HepG2 (cell line): ENCODE measurements around the gene CHST6. TPM values are rescaled to one million over a fixed set of nuclear protein-coding genes. Genes with fewer than 3 reads are reported as not detected.

ENCODE experiments used
- GLI4 ChIP-seq: sonication (generic); formaldehyde crosslinking; IDR thresholded peaks from 2 replicates; pipeline ENCODE4 v1.5.1; 2020; ENCODE audit warnings: missing genetic modification reagents, mild to moderate bottlenecking, moderate library complexity, borderline replicate concordance
- TP53 ChIP-seq: sonication (generic); formaldehyde crosslinking; conservative IDR thresholded peaks from 2 replicates; pipeline ENCODE4 v1.4.0; 2020; ENCODE audit warnings: missing genetic modification reagents
- ZKSCAN8 ChIP-seq: IDR thresholded peaks from 2 replicates; pipeline ENCODE4 v1.6.1; 2016; ENCODE audit warnings: borderline replicate concordance, missing genetic modification reagents, missing compliant biosample characterization
- polyA plus RNA-seq, 8 experiments: library from polyadenylated mRNA; depleted of rRNA in 3 of 8; stranded (reverse) in 7 of 8; unstranded in 1 of 8; fragments of >200 nt; fragmentation: Illumina TruSeq in 4 of 8; extraction: Trizol in 4 of 8; gene quantifications; 2 replicates each; pipeline versions ENCODE4 v1.2.1 to v1.2.3, GENCODE V29; 2011 to 2016; ENCODE audit warnings: low read depth in 4 of 8, missing spikeins in 1 of 8, mixed read lengths in 1 of 8; ENCODE audit not compliant: insufficient read depth in 1 of 8
- total RNA-seq, 5 experiments: library from RNA; depleted of rRNA; stranded (reverse); fragments of >200 nt; fragmentation: Illumina TruSeq; extraction: Trizol; gene quantifications; 2 replicates each; pipeline ENCODE4 v1.2.3, GENCODE V29; 2016; ENCODE audit warnings: low read depth in 1 of 5
- TF ChIP-seq, protein P1 (sequence below), 2 experiments: fragments of 450-650 bp in 1 of 2; sonication (generic) in 1 of 2; formaldehyde crosslinking in 1 of 2; IDR thresholded peaks; 2 replicates each; pipeline versions ENCODE4 v1.6.1 to v1.8.0; 2016 to 2022; ENCODE audit warnings: antibody characterized with exemption in 1 of 2, mild to moderate bottlenecking in 1 of 2, missing genetic modification reagents in 1 of 2
- TF ChIP-seq, protein P2 (sequence below): conservative IDR thresholded peaks from 2 replicates; pipeline ENCODE4 v1.6.1; 2018; ENCODE audit warnings: missing genetic modification reagents
- TF ChIP-seq, protein P3 (sequence below): sonication (generic); formaldehyde crosslinking; IDR thresholded peaks from 2 replicates; pipeline ENCODE4 v1.4.0; 2020; ENCODE audit warnings: mild to moderate bottlenecking, missing genetic modification reagents
- TF ChIP-seq, protein P4 (sequence below): sonication (generic); formaldehyde crosslinking; IDR thresholded peaks from 2 replicates; pipeline ENCODE4 v1.5.0; 2020; ENCODE audit warnings: missing genetic modification reagents
- TF ChIP-seq, protein P5 (sequence below), 2 experiments: sonication (generic) in 1 of 2; formaldehyde crosslinking in 1 of 2; IDR thresholded peaks; 2 replicates each; pipeline versions ENCODE4 v1.4.0 to v1.6.1; 2016 to 2020; ENCODE audit warnings: borderline replicate concordance in 1 of 2, low read depth in 1 of 2, mild to moderate bottlenecking in 1 of 2, missing genetic modification reagents in 1 of 2
- TF ChIP-seq, protein P6 (sequence below): sonication (generic); formaldehyde crosslinking; conservative IDR thresholded peaks from 2 replicates; pipeline ENCODE4 v1.8.1; 2023; ENCODE audit warnings: missing genetic modification reagents

Gene CHST6
- total and polyA plus RNA-seq, 2 of the 13 experiments (the other 11 are each of a cell fraction or from before 2014, with no cell fraction given): 0.18 to 0.91 TPM

DNA sequence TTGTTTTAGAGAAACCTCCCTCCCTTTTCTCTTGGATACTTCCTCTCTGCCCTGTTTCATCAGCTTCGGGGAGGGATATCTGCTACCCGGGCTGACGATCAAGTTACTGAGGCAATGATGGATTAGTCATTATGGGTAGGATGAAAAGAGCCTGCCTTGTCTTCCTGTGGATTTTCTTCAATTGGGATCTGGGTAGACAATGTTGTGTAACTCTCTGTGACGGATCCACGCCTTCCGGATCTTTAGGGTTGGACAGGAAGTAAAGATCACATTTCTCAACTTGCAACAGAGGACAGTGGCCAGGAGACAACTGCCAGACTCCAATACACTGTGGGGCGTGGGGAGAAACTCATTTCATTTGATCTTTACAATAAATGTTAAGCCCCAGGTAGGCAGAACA is 11.3 kb upstream of the CHST6 start (continued):
- TF ChIP-seq, protein P1, sequence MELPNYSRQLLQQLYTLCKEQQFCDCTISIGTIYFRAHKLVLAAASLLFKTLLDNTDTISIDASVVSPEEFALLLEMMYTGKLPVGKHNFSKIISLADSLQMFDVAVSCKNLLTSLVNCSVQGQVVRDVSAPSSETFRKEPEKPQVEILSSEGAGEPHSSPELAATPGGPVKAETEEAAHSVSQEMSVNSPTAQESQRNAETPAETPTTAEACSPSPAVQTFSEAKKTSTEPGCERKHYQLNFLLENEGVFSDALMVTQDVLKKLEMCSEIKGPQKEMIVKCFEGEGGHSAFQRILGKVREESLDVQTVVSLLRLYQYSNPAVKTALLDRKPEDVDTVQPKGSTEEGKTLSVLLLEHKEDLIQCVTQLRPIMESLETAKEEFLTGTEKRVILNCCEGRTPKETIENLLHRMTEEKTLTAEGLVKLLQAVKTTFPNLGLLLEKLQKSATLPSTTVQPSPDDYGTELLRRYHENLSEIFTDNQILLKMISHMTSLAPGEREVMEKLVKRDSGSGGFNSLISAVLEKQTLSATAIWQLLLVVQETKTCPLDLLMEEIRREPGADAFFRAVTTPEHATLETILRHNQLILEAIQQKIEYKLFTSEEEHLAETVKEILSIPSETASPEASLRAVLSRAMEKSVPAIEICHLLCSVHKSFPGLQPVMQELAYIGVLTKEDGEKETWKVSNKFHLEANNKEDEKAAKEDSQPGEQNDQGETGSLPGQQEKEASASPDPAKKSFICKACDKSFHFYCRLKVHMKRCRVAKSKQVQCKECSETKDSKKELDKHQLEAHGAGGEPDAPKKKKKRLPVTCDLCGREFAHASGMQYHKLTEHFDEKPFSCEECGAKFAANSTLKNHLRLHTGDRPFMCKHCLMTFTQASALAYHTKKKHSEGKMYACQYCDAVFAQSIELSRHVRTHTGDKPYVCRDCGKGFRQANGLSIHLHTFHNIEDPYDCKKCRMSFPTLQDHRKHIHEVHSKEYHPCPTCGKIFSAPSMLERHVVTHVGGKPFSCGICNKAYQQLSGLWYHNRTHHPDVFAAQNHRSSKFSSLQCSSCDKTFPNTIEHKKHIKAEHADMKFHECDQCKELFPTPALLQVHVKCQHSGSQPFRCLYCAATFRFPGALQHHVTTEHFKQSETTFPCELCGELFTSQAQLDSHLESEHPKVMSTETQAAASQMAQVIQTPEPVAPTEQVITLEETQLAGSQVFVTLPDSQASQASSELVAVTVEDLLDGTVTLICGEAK (IDR thresholded peaks at IDR 0.05): no peak
- TF ChIP-seq, protein P1 (CRISPR knock-in tag; IDR thresholded peaks at IDR 0.05): no peak
- TF ChIP-seq, protein P2, sequence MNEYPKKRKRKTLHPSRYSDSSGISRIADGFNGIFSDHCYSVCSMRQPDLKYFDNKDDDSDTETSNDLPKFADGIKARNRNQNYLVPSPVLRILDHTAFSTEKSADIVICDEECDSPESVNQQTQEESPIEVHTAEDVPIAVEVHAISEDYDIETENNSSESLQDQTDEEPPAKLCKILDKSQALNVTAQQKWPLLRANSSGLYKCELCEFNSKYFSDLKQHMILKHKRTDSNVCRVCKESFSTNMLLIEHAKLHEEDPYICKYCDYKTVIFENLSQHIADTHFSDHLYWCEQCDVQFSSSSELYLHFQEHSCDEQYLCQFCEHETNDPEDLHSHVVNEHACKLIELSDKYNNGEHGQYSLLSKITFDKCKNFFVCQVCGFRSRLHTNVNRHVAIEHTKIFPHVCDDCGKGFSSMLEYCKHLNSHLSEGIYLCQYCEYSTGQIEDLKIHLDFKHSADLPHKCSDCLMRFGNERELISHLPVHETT (CRISPR knock-in tag): no peak
- TF ChIP-seq, protein P3, sequence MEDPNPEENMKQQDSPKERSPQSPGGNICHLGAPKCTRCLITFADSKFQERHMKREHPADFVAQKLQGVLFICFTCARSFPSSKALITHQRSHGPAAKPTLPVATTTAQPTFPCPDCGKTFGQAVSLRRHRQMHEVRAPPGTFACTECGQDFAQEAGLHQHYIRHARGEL (CRISPR knock-in tag): no peak
- TF ChIP-seq, protein P4, sequence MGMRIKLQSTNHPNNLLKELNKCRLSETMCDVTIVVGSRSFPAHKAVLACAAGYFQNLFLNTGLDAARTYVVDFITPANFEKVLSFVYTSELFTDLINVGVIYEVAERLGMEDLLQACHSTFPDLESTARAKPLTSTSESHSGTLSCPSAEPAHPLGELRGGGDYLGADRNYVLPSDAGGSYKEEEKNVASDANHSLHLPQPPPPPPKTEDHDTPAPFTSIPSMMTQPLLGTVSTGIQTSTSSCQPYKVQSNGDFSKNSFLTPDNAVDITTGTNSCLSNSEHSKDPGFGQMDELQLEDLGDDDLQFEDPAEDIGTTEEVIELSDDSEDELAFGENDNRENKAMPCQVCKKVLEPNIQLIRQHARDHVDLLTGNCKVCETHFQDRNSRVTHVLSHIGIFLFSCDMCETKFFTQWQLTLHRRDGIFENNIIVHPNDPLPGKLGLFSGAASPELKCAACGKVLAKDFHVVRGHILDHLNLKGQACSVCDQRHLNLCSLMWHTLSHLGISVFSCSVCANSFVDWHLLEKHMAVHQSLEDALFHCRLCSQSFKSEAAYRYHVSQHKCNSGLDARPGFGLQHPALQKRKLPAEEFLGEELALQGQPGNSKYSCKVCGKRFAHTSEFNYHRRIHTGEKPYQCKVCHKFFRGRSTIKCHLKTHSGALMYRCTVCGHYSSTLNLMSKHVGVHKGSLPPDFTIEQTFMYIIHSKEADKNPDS: no peak
- TF ChIP-seq TP53 (no peak), GLI4 (CRISPR knock-in tag) (no peak), ZKSCAN8 (CRISPR knock-in tag) (no peak)
- TF ChIP-seq, protein P5, sequence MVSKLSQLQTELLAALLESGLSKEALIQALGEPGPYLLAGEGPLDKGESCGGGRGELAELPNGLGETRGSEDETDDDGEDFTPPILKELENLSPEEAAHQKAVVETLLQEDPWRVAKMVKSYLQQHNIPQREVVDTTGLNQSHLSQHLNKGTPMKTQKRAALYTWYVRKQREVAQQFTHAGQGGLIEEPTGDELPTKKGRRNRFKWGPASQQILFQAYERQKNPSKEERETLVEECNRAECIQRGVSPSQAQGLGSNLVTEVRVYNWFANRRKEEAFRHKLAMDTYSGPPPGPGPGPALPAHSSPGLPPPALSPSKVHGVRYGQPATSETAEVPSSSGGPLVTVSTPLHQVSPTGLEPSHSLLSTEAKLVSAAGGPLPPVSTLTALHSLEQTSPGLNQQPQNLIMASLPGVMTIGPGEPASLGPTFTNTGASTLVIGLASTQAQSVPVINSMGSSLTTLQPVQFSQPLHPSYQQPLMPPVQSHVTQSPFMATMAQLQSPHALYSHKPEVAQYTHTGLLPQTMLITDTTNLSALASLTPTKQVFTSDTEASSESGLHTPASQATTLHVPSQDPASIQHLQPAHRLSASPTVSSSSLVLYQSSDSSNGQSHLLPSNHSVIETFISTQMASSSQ (IDR thresholded peaks at IDR 0.05; ENCODE audit: low read depth): no peak
- TF ChIP-seq, protein P5 (CRISPR knock-in tag; IDR thresholded peaks at IDR 0.05; ENCODE audit: borderline replicate concordance): no peak
- TF ChIP-seq, protein P6, sequence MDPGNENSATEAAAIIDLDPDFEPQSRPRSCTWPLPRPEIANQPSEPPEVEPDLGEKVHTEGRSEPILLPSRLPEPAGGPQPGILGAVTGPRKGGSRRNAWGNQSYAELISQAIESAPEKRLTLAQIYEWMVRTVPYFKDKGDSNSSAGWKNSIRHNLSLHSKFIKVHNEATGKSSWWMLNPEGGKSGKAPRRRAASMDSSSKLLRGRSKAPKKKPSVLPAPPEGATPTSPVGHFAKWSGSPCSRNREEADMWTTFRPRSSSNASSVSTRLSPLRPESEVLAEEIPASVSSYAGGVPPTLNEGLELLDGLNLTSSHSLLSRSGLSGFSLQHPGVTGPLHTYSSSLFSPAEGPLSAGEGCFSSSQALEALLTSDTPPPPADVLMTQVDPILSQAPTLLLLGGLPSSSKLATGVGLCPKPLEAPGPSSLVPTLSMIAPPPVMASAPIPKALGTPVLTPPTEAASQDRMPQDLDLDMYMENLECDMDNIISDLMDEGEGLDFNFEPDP (CRISPR knock-in tag): no peak
